PC-3 (cell line): ENCODE data around the gene MYORG. TPM values are rescaled to one million over a fixed set of nuclear protein-coding genes. Genes with fewer than 3 reads are reported as not detected.

Source experiments
- ATAC-seq: fragments of 200-7000 bp; cut with Tn5 transposase; 2 replicates; pipeline ENCODE4 v1.9.1; 2020; ENCODE audit warnings: mild to moderate bottlenecking, moderate library complexity
- Bru-seq: library from RNA; stranded (reverse); fragments of 400-500 nt; gene quantifications from one replicate; lab custom pipeline; 2021; lab: Mats Ljungman, UMichigan
- BruChase-seq, 2 experiments: library from RNA; stranded (reverse); fragments of 400-500 nt; gene quantifications; one replicate each; lab custom pipeline; 2021; lab: Mats Ljungman, UMichigan
- BruUV-seq: library from RNA; stranded (reverse); fragments of 400-500 nt; replicated peaks from 2 replicates; lab custom pipeline; 2021; lab: Mats Ljungman, UMichigan
- CTCF ChIA-PET: fragments of 300-600 bp; sonication (Branson Sonifier 250); formaldehyde crosslinking; loops from one replicate; lab custom pipeline; 2022; ENCODE audit warnings: antibody characterized with exemption; lab: Charles Lee
- POLR2A ChIA-PET: fragments of 300-600 bp; sonication (Branson Sonifier 250); formaldehyde crosslinking; loops from one replicate; lab custom pipeline; 2022; ENCODE audit warnings: antibody characterized with exemption; ENCODE audit not compliant: unreplicated experiment; lab: Charles Lee
- DNase-seq: peaks from one replicate; pipeline ENCODE4 v3.0.0-alpha.2; 2015
- H2AFZ ChIP-seq: fragments of 300-600 bp; sonication (generic); 2 replicates; pipeline ENCODE4 v1.6.0; 2016; ENCODE audit warnings: antibody characterized with exemption, low read length
- H3F3A ChIP-seq: fragments of 300-600 bp; sonication (generic); one replicate; pipeline ENCODE4 v1.6.0; 2017; ENCODE audit warnings: antibody characterized with exemption, low read length, control low read depth, mild to moderate bottlenecking; ENCODE audit not compliant: unreplicated experiment
- H3K27ac ChIP-seq: fragments of 300-600 bp; sonication (generic); 2 replicates; pipeline ENCODE4 v1.5.1; 2016; ENCODE audit warnings: mild to moderate bottlenecking, low read length
- H3K27me3 ChIP-seq: fragments of 300-600 bp; sonication (generic); 2 replicates; pipeline ENCODE4 v1.6.1; 2016; ENCODE audit warnings: low read length, mixed read lengths
- H3K36me3 ChIP-seq: fragments of 300-600 bp; sonication (generic); 2 replicates; pipeline ENCODE4 v1.6.1; 2016; ENCODE audit warnings: low read depth, mixed run types, low read length, mixed read lengths
- H3K4me1 ChIP-seq: fragments of 300-600 bp; sonication (generic); 2 replicates; pipeline ENCODE4 v1.5.1; 2016; ENCODE audit warnings: low read length; ENCODE audit not compliant: insufficient read depth
- H3K4me2 ChIP-seq: fragments of 300-600 bp; sonication (generic); 2 replicates; pipeline ENCODE4 v1.6.0; 2016; ENCODE audit warnings: low read length
- H3K4me3 ChIP-seq: fragments of 300-600 bp; sonication (generic); 2 replicates; pipeline ENCODE4 v1.5.1; 2016; ENCODE audit warnings: mild to moderate bottlenecking, low read length, mixed read lengths
- H3K79me2 ChIP-seq: fragments of 300-600 bp; sonication (generic); 2 replicates; pipeline ENCODE4 v1.6.1; 2017; ENCODE audit warnings: low read length, mixed read lengths
- H3K9ac ChIP-seq: fragments of 300-600 bp; sonication (generic); 2 replicates; pipeline ENCODE4 v1.6.0; 2016; ENCODE audit warnings: mild to moderate bottlenecking, low read length
- H3K9me2 ChIP-seq: fragments of 300-600 bp; sonication (generic); replicated peaks from 2 replicates; pipeline ENCODE4 v1.6.1; 2016; ENCODE audit warnings: mixed run types, low read length, mixed read lengths
- H3K9me3 ChIP-seq: fragments of 300-600 bp; sonication (generic); 2 replicates; pipeline ENCODE4 v1.6.1; 2016; ENCODE audit warnings: low read length, mixed read lengths
- H4K20me1 ChIP-seq: fragments of 300-600 bp; sonication (generic); 2 replicates; pipeline ENCODE4 v1.6.1; 2016; ENCODE audit warnings: low read length, mixed read lengths
- CTCF ChIP-seq: fragments of 300-600 bp; sonication (generic); conservative IDR thresholded peaks from 2 replicates; pipeline ENCODE4 v1.5.1; 2017; ENCODE audit warnings: antibody characterized with exemption, low read depth, mild to moderate bottlenecking, low read length
- EZH2 ChIP-seq: fragments of 300-600 bp; sonication (generic); IDR thresholded peaks from one replicate; pipeline ENCODE4 v1.6.1; 2017; ENCODE audit warnings: antibody characterized with exemption, mild to moderate bottlenecking, low read length; ENCODE audit not compliant: unreplicated experiment
- EZH2phosphoT487 ChIP-seq: fragments of 300-600 bp; sonication (generic); IDR thresholded peaks from 2 replicates; pipeline ENCODE4 v1.6.1; 2018; ENCODE audit warnings: mild to moderate bottlenecking, antibody characterized with exemption, low read length, borderline replicate concordance
- intact Hi-C: fragments of 100-400 bp; cut with micrococcal nuclease; formaldehyde crosslinking; loops from 2 replicates; pipeline ENCODE4 v1.9.0; 2023
- long read RNA-seq: library from polyadenylated mRNA; unstranded; transcript quantifications from one replicate; pipeline ENCODE4 v2.0.0, GENCODE V29; 2021; ENCODE audit not compliant: unreplicated experiment
- total RNA-seq: library from RNA; depleted of rRNA; stranded (reverse); fragments of >200 nt; gene quantifications from 2 replicates; pipeline ENCODE4 v1.2.3, GENCODE V29; 2014; rRNA removed

The MYORG gene
- total RNA-seq (3.4 and 4.7 TPM in 2 replicates), Bru-seq, nascent RNA (percentile 36 among the genes with signal in this experiment), BruChase-seq, experiment 1, labeled RNA remaining after a 6-hour chase (percentile 67 among the genes with signal in this experiment), BruChase-seq, experiment 2, labeled RNA remaining after a 2-hour chase (percentile 51 among the genes with signal in this experiment)
- long read RNA-seq, partial matches to known transcripts: 0 of 3 reads
- long read RNA-seq, other reads (novel, unspliced or antisense): 3 of 3 reads

GRCh38 chr9:34376596-34377403, at the start of gene MYORG:
MYORG (minus strand) TSS chr9:34376898; CDS start chr9:34372943, 3,955 bp downstream.
- CTCF ChIA-PET: interaction anchor here (0.6 kb wide), 2 partner anchors 136 to 466 kb away, joined by 3 to 4 read pairs; no protein-coding TSS in a partner anchor
- H3K27me3 ChIP-seq: no peaks in the 10 kb centered on the region
- H4K20me1 ChIP-seq: no peaks in the 10 kb centered on the region
- no TSS peak for BruUV-seq
- intact Hi-C loops: loop anchor here (1.0 kb wide), 1 partner anchor 47 kb away; the partner anchor contains the start of genes KIF24 and NUDT2
- H3K36me3 ChIP-seq: no peaks in the 10 kb centered on the region
- no peak within 1 kb of the TSS for H3K27ac ChIP-seq
- H3F3A ChIP-seq: no peaks in the 10 kb centered on the region
- POLR2A ChIA-PET: interaction anchor here (0.6 kb wide), 1 partner anchor 31 kb away, joined by 19 read pairs; no protein-coding TSS in a partner anchor
- no peaks in the 10 kb centered on the region for H3K79me2 ChIP-seq
- no peaks in the 10 kb centered on the region for H3K9me2 ChIP-seq
- H3K4me3 ChIP-seq: peak within 1 kb of the TSS; percentile 82
- H3K4me2 ChIP-seq: peak within 1 kb of the TSS; percentile 97
- peak within 1 kb of the TSS; percentile 97 for H2AFZ ChIP-seq
- H3K9ac ChIP-seq: peak within 1 kb of the TSS; percentile 58
- H3K4me1 ChIP-seq: peaks cover 14% of the 10 kb centered on the region
- H3K9me3 ChIP-seq: no peaks in the 10 kb centered on the region
- ATAC-seq (peak; percentile 79), DNase-seq (peak; percentile 93)
- TF ChIP-seq CTCF (no peak), EZH2 (no peak), EZH2phosphoT487 (no peak)

- CTCF ChIA-PET: interaction anchor here (0.7 kb wide), 1 partner anchor 11 kb away, joined by 3 read pairs; no protein-coding TSS in a partner anchor
- POLR2A ChIA-PET: no interaction called here
- intact Hi-C loops: no loop called here
- no peak overlapping the region for H3K4me2 ChIP-seq
- H3K27me3 ChIP-seq: no peaks in the 10 kb centered on the region
- H3K9ac ChIP-seq: no peak overlapping the region
- TF ChIP-seq CTCF (no peak), EZH2phosphoT487 (no peak), EZH2 (no peak)
- no peaks in the 10 kb centered on the region for H3K4me1 ChIP-seq
- H3F3A ChIP-seq: no peaks in the 10 kb centered on the region
- H3K36me3 ChIP-seq: no peaks in the 10 kb centered on the region
- ATAC-seq (no peak), DNase-seq (no peak)
- H3K27ac ChIP-seq: no peak overlapping the region
- no peaks in the 10 kb centered on the region for H3K9me3 ChIP-seq
- H3K79me2 ChIP-seq: no peaks in the 10 kb centered on the region
- H3K4me3 ChIP-seq: no peak overlapping the region
- H3K9me2 ChIP-seq: no peaks in the 10 kb centered on the region
- H4K20me1 ChIP-seq: no peaks in the 10 kb centered on the region
- BruUV-seq: no TSS peak
- no peak overlapping the region for H2AFZ ChIP-seq
These were observed 43.2 kb upstream of the MYORG start for GRCh38 chr9:34419716-34420504.
